Tibial nerve (tissue), 4 donors: ENCODE data around the gene FAM171A1. TPM values are rescaled to one million over a fixed set of nuclear protein-coding genes. Genes with fewer than 3 reads are reported as not detected.

Experiments used
- DNase-seq, 2 donors: peaks; one replicate each; pipeline ENCODE4 v3.0.0-alpha.2; 2019; ENCODE audit warnings: low spot score in 2 of 2
- H3K27ac ChIP-seq, 4 donors: fragments of 200-600 bp; sonication (generic) in 3 of 4; one replicate each; pipeline ENCODE4 v1.5.1; 2017 to 2019; ENCODE audit warnings: mild to moderate bottlenecking in 1 of 4
- H3K27me3 ChIP-seq, 2 donors: fragments of 200-600 bp; sonication (generic) in 1 of 2; one replicate each; pipeline versions ENCODE4 v1.5.1 to v1.6.0; 2017 to 2019
- H3K36me3 ChIP-seq, 3 donors: fragments of 200-600 bp; sonication (generic); one replicate each; pipeline ENCODE4 v1.5.1; 2018 to 2019
- H3K4me1 ChIP-seq, 4 donors: fragments of 200-600 bp; sonication (generic) in 3 of 4; one replicate each; pipeline ENCODE4 v1.5.1; 2017 to 2019
- H3K4me3 ChIP-seq, 4 donors: fragments of 200-600 bp; sonication (generic) in 3 of 4; one replicate each; pipeline ENCODE4 v1.5.1; 2017 to 2019; ENCODE audit warnings: mild to moderate bottlenecking in 1 of 4, moderate library complexity in 1 of 4
- H3K9me3 ChIP-seq, 4 donors: fragments of 200-600 bp; sonication (generic) in 3 of 4; one replicate each; pipeline ENCODE4 v1.5.1; 2017 to 2019
- EP300 ChIP-seq, 2 donors: sonication (generic); formaldehyde crosslinking; IDR thresholded peaks; one replicate each; pipeline ENCODE4 v1.6.1; 2017; ENCODE audit warnings: antibody characterized with exemption in 2 of 2, mild to moderate bottlenecking in 1 of 2
- POLR2A ChIP-seq, 2 donors: fragments of 450-650 bp; IDR thresholded peaks; one replicate each; pipeline ENCODE4 v1.6.1; 2017; ENCODE audit warnings: antibody characterized with exemption in 2 of 2, mild to moderate bottlenecking in 2 of 2, moderate library complexity in 2 of 2
- WGBS, 2 donors: methylation state at CpG; one replicate each; pipeline ENCODE4 v1.1.5; 2018; 5-methylcytosine and 5-hydroxymethylcytosine counted together
- total RNA-seq, 4 donors: library from RNA; depleted of rRNA; stranded (reverse); fragments of >200 nt; gene quantifications; one replicate each; pipeline ENCODE4 v1.1.0, GENCODE V29; 2016
- TF ChIP-seq, protein P1 (sequence below), 5 experiments: fragments of 200-600 bp in 3 of 5; fragments of 450-650 bp in 2 of 5; sonication (generic) in 3 of 5; IDR thresholded peaks; one replicate each; pipeline ENCODE4 v1.5.1; 2016 to 2019; ENCODE audit warnings: antibody characterized with exemption in 5 of 5, mild to moderate bottlenecking in 3 of 5, moderate library complexity in 2 of 5

Gene FAM171A1
- total RNA-seq, 4 donors from 2014 or later = 15.3 to 31.2 (median 21.2) TPM

DNA sequence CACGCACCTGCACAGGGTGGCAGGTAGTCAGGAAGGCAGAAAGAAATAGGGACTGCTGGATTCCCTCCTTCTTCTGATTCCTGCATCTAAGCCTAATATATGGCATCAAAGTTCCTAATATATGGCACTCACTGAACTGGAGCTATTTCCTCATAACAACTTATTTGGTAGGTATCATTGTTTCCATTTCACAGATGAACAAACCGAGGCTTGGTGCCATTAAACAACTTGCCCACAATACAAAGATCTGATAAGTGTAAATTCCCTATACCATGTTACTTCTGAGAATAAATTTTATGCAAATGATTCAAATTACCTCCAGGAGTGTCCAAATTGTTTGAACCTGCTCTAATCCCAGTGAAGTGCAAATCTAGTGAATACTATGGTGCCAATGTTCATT lies 2.1 kb upstream of the FAM171A1 start:
- Histone ChIP-seq H3K9me3 (no peaks in the 10 kb centered on the region), H3K36me3 (no peaks in the 10 kb centered on the region), H3K27me3 (no peaks in the 10 kb centered on the region), H3K4me3 (no peak overlapping the region), H3K4me1 (peaks cover 0 to 32% (median 5%) of the 10 kb centered on the region in 4 donors), H3K27ac (no peak overlapping the region)
- no peak for TF ChIP-seq EP300 (IDR thresholded peaks at IDR 0.05)
- TF ChIP-seq, protein P1, sequence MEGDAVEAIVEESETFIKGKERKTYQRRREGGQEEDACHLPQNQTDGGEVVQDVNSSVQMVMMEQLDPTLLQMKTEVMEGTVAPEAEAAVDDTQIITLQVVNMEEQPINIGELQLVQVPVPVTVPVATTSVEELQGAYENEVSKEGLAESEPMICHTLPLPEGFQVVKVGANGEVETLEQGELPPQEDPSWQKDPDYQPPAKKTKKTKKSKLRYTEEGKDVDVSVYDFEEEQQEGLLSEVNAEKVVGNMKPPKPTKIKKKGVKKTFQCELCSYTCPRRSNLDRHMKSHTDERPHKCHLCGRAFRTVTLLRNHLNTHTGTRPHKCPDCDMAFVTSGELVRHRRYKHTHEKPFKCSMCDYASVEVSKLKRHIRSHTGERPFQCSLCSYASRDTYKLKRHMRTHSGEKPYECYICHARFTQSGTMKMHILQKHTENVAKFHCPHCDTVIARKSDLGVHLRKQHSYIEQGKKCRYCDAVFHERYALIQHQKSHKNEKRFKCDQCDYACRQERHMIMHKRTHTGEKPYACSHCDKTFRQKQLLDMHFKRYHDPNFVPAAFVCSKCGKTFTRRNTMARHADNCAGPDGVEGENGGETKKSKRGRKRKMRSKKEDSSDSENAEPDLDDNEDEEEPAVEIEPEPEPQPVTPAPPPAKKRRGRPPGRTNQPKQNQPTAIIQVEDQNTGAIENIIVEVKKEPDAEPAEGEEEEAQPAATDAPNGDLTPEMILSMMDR (IDR thresholded peaks at IDR 0.05) = no peak
- TF ChIP-seq POLR2A (IDR thresholded peaks at IDR 0.05) = no peak
- whole genome bisulfite sequencing, 2 donors = 89 to 93% methylated on average over 2 of the region's 2 CpGs
- DNase-seq = no peak

GRCh38 chr10:15370212-15370855 lies 755 bp downstream of the FAM171A1 start:
- H3K36me3 ChIP-seq = no peaks in the 10 kb centered on the region
- peak overlapping the region; percentile 50 to 92 (median 76) for H3K27ac ChIP-seq
- TF ChIP-seq, protein P1 (IDR thresholded peaks at IDR 0.05) = no peak
- TF ChIP-seq EP300 (IDR thresholded peaks at IDR 0.05) (peak in 1 of 2 donors; percentile 9), POLR2A (IDR thresholded peaks at IDR 0.05) (no peak)
- H3K4me3 ChIP-seq = peak overlapping the region; percentile 58 to 88 (median 66)
- whole genome bisulfite sequencing, 2 donors = 1% methylated on average over 5 to 24 of the region's 65 CpGs
- no peaks in the 10 kb centered on the region for H3K27me3 ChIP-seq
- H3K9me3 ChIP-seq = no peaks in the 10 kb centered on the region
- DNase-seq = no peak
- peaks cover 0 to 48% (median 5%) of the 10 kb centered on the region in 4 donors for H3K4me1 ChIP-seq

DNA sequence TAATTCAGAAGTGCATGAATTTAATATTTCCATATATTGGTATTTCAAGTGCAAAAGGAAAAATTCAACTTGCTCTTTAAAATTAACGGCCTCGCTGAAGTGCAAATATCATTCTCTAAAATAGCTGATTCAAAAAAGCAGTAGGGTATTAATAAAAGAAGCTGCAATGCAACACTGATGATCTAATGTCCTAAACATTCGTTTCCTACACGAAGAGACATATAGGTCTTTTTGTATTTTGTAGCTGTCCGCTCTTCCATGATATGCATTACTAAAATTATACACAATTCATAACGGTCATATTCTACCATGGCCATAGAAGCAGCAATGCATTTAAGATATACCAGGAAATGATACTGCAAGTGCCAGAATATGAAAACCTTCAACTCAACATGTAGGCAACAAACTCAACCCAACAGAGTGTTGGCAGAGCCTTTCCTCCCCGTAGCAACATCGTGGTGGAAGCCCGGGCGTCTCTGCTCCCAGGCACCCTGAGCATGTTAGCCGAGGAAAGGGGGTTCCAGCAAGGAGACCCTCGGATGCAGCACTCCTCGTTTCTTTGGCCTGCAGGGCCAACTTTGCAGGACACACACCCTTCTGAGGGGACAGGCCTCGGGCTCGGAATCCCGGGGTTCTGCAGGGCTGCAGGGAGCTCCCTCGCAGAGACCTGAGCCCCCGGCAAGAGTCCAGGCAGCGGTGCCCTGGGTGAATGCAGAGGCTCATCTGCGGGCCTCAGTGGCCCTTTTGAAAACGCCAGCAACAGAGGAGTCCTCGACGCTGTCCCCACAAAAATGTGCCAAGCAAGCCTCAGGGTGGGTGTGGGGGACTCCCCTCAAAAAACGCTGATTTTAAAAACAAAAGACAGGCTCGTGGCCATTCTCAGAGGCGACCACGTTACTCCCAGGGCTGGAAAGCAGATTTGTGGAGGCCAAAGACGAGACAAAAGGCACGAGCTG lies 1.6 kb downstream of the FAM171A1 start:
- Histone ChIP-seq H3K4me1 (peaks cover 0 to 46% (median 5%) of the 10 kb centered on the region in 4 donors), H3K36me3 (no peaks in the 10 kb centered on the region), H3K27ac (peak overlapping the region; percentile 50 to 92 (median 76)), H3K4me3 (peak overlapping the region; percentile 58 to 88 (median 66)), H3K9me3 (no peaks in the 10 kb centered on the region), H3K27me3 (no peaks in the 10 kb centered on the region)
- no peak for DNase-seq
- 21% methylated on average over 29 of the region's 29 CpGs for WGBS, 2 donors
- TF ChIP-seq POLR2A (IDR thresholded peaks at IDR 0.05) = no peak
- no peak for TF ChIP-seq EP300 (IDR thresholded peaks at IDR 0.05)
- TF ChIP-seq, protein P1 (IDR thresholded peaks at IDR 0.05) = no peak

- WGBS, 2 donors = 72 to 73% methylated on average over 7 of the region's 7 CpGs
These were observed 2.8 kb downstream of the FAM171A1 start for GRCh38 chr10:15368101-15368855.

More at GRCh38 chr10:15368101-15368855, 2.8 kb downstream of the FAM171A1 start:
- Histone ChIP-seq H3K36me3 (no peaks in the 10 kb centered on the region), H3K9me3 (no peaks in the 10 kb centered on the region), H3K4me1 (peaks cover 0 to 38% (median 5%) of the 10 kb centered on the region in 4 donors), H3K27ac (peak overlapping the region in 1 of 4 donors; percentile 44), H3K27me3 (no peaks in the 10 kb centered on the region), H3K4me3 (no peak overlapping the region)
- DNase-seq = no peak
- TF ChIP-seq POLR2A (IDR thresholded peaks at IDR 0.05) (no peak), EP300 (IDR thresholded peaks at IDR 0.05) (no peak)
- TF ChIP-seq, protein P1 (IDR thresholded peaks at IDR 0.05) = no peak
